HepG2 (cell line): Measurements from ENCODE around the gene PYGO1. TPM values are rescaled to one million over a fixed set of nuclear protein-coding genes. Genes with fewer than 3 reads are reported as not detected.
A peak's percentile ranks its signal among the peaks of the same experiment; 100 is the strongest.
"Not testable (repeated sequence)": the region's sequence is repeated elsewhere in the genome, so short reads cannot be mapped to it uniquely, and the experiment has no call there.

Experiments
- ADNP ChIP-seq: sonication (generic); formaldehyde crosslinking; IDR thresholded peaks from 2 replicates; pipeline ENCODE4 v1.4.0; 2020; ENCODE audit warnings: missing genetic modification reagents
- IKZF5 ChIP-seq: IDR thresholded peaks from 2 replicates; pipeline ENCODE4 v1.6.1; 2018; ENCODE audit warnings: missing genetic modification reagents, mild to moderate bottlenecking, missing compliant biosample characterization
- JUND ChIP-seq: sonication (generic); formaldehyde crosslinking; IDR thresholded peaks from 2 replicates; pipeline ENCODE4 v1.8.0; 2022; ENCODE audit warnings: mild to moderate bottlenecking, missing genetic modification reagents
- KDM4B ChIP-seq: sonication (generic); formaldehyde crosslinking; IDR thresholded peaks from 2 replicates; pipeline ENCODE4 v1.4.0; 2020; ENCODE audit warnings: missing genetic modification reagents
- KMT2A ChIP-seq: sonication (generic); formaldehyde crosslinking; IDR thresholded peaks from 2 replicates; pipeline ENCODE4 v1.4.0; 2020; ENCODE audit warnings: missing genetic modification reagents
- LCORL ChIP-seq, 2 experiments: fragments of 450-650 bp in 1 of 2; sonication (generic) in 1 of 2; formaldehyde crosslinking in 1 of 2; IDR thresholded peaks; 2 replicates each; pipeline versions ENCODE4 v1.5.0 to v1.6.1; 2017 to 2020; ENCODE audit warnings: antibody characterized with exemption in 1 of 2, missing genetic modification reagents in 1 of 2
- MEIS1 ChIP-seq: sonication (generic); formaldehyde crosslinking; IDR thresholded peaks from 2 replicates; pipeline ENCODE4 v1.9.0; 2021; ENCODE audit warnings: mild to moderate bottlenecking, missing genetic modification reagents, moderate library complexity, borderline replicate concordance
- MYPOP ChIP-seq: sonication (generic); formaldehyde crosslinking; IDR thresholded peaks from 2 replicates; pipeline ENCODE4 v1.8.1; 2023; ENCODE audit warnings: mild to moderate bottlenecking, moderate library complexity, missing genetic modification reagents
- NAIF1 ChIP-seq: sonication (generic); formaldehyde crosslinking; IDR thresholded peaks from 2 replicates; pipeline ENCODE4 v1.5.0; 2020; ENCODE audit warnings: mild to moderate bottlenecking, missing genetic modification reagents, borderline replicate concordance
- RFX3 ChIP-seq: IDR thresholded peaks from 2 replicates; pipeline ENCODE4 v1.6.1; 2016; ENCODE audit warnings: missing biosample characterization, missing genetic modification reagents
- SAP130 ChIP-seq: IDR thresholded peaks from 2 replicates; pipeline ENCODE4 v1.6.1; 2016; ENCODE audit warnings: low read depth
- SOX13 ChIP-seq, 3 experiments: fragments of 450-650 bp in 1 of 3; sonication (generic) in 1 of 3; formaldehyde crosslinking in 1 of 3; IDR thresholded peaks in 2 of 3; conservative IDR thresholded peaks in 1 of 3; 2 replicates each; pipeline versions ENCODE4 v1.5.0 to v1.6.1; 2016 to 2020; ENCODE audit warnings: antibody characterized with exemption in 1 of 3, mild to moderate bottlenecking in 1 of 3, missing compliant biosample characterization in 1 of 3, missing genetic modification reagents in 1 of 3, moderate library complexity in 1 of 3
- TFDP1 ChIP-seq: IDR thresholded peaks from 2 replicates; pipeline ENCODE4 v1.6.1; 2016; ENCODE audit warnings: missing compliant biosample characterization, missing genetic modification reagents, borderline replicate concordance
- THAP7 ChIP-seq: sonication (generic); formaldehyde crosslinking; IDR thresholded peaks from 2 replicates; pipeline ENCODE4 v1.8.1; 2023; ENCODE audit warnings: mild to moderate bottlenecking, missing genetic modification reagents
- TSC22D2 ChIP-seq: sonication (generic); formaldehyde crosslinking; IDR thresholded peaks from 2 replicates; pipeline ENCODE4 v1.5.1; 2020; ENCODE audit warnings: missing genetic modification reagents, mild to moderate bottlenecking, borderline replicate concordance
- ZNF160 ChIP-seq: sonication (generic); formaldehyde crosslinking; IDR thresholded peaks from 2 replicates; pipeline ENCODE4 v1.8.0; 2022; ENCODE audit warnings: mild to moderate bottlenecking, inconsistent platforms, missing genetic modification reagents
- ZNF691 ChIP-seq: sonication (generic); formaldehyde crosslinking; IDR thresholded peaks from 2 replicates; pipeline ENCODE4 v1.4.0; 2020; ENCODE audit warnings: missing genetic modification reagents, low read depth, mild to moderate bottlenecking, borderline replicate concordance
- ZNF709 ChIP-seq: sonication (generic); formaldehyde crosslinking; IDR thresholded peaks from 2 replicates; pipeline ENCODE4 v1.5.0; 2020; ENCODE audit warnings: mild to moderate bottlenecking, missing genetic modification reagents
- ZNF724P ChIP-seq: sonication (generic); formaldehyde crosslinking; IDR thresholded peaks from 2 replicates; pipeline ENCODE4 v1.8.0; 2022; ENCODE audit warnings: missing genetic modification reagents, borderline replicate concordance
- ZNF768 ChIP-seq: sonication (generic); formaldehyde crosslinking; IDR thresholded peaks from 2 replicates; pipeline ENCODE4 v1.4.0; 2020; ENCODE audit warnings: missing genetic modification reagents
- ZNF772 ChIP-seq: sonication (generic); formaldehyde crosslinking; IDR thresholded peaks from 2 replicates; pipeline ENCODE4 v1.5.0; 2020; ENCODE audit warnings: mild to moderate bottlenecking, missing genetic modification reagents
- ZNF781 ChIP-seq: sonication (generic); formaldehyde crosslinking; IDR thresholded peaks from 2 replicates; pipeline ENCODE4 v1.5.1; 2020; ENCODE audit warnings: borderline replicate concordance, mild to moderate bottlenecking, missing genetic modification reagents; ENCODE audit errors: not compliant biosample characterization
- ZSCAN9 ChIP-seq: IDR thresholded peaks from 2 replicates; pipeline ENCODE4 v1.6.1; 2016; ENCODE audit warnings: borderline replicate concordance
- polyA plus RNA-seq, 8 experiments: library from polyadenylated mRNA; depleted of rRNA in 3 of 8; stranded (reverse) in 7 of 8; unstranded in 1 of 8; fragments of >200 nt; fragmentation: Illumina TruSeq in 4 of 8; extraction: Trizol in 4 of 8; gene quantifications; 2 replicates each; pipeline versions ENCODE4 v1.2.1 to v1.2.3, GENCODE V29; 2011 to 2016; ENCODE audit warnings: low read depth in 4 of 8, missing spikeins in 1 of 8, mixed read lengths in 1 of 8; ENCODE audit not compliant: insufficient read depth in 1 of 8
- total RNA-seq, 5 experiments: library from RNA; depleted of rRNA; stranded (reverse); fragments of >200 nt; fragmentation: Illumina TruSeq; extraction: Trizol; gene quantifications; 2 replicates each; pipeline ENCODE4 v1.2.3, GENCODE V29; 2016; ENCODE audit warnings: low read depth in 1 of 5

PYGO1 gene
- total and polyA plus RNA-seq, 2 of the 13 experiments (the other 11 are each of a cell fraction or from before 2014, with no cell fraction given), result 1.1 to 1.8 TPM

GRCh38 chr15:55498109-55498938, 89.8 kb downstream of the PYGO1 start (continued):
- TF ChIP-seq ZNF691 (CRISPR knock-in tag) (0 out of 2 replicates have a peak, but pooled peaks have one; percentile 47), JUND (CRISPR knock-in tag) (peak; percentile 21; the same call in 1 of the 2 replicates), MYPOP (CRISPR knock-in tag) (peak; percentile 94), ZNF160 (CRISPR knock-in tag) (0 out of 2 replicates have a peak, but pooled peaks have one; percentile 74), SOX13 (CRISPR knock-in tag; conservative IDR thresholded peaks at IDR 0.05 in 1 of 2, IDR thresholded peaks at IDR 0.05 in 1 of 2) (0 out of 4 replicates have a peak, but pooled peaks of 1 of the 2 experiments have one; percentile 17), ZNF772 (CRISPR knock-in tag) (0 out of 2 replicates have a peak, but pooled peaks have one; percentile 21), TSC22D2 (peak; percentile 54; the same call in 1 of the 2 replicates), ZNF724P (CRISPR knock-in tag) (peak; percentile 54; the same call in 1 of the 2 replicates), TFDP1 (CRISPR knock-in tag) (peak; percentile 56; the same call in 1 of the 2 replicates), ZNF709 (CRISPR knock-in tag) (peak; percentile 56; the same call in 1 of the 2 replicates), LCORL (CRISPR knock-in tag; IDR thresholded peaks at IDR 0.05) (0 out of 2 replicates have a peak, but pooled peaks have one; percentile 24), IKZF5 (CRISPR knock-in tag) (peak; percentile 60; the same call in 1 of the 2 replicates), RFX3 (CRISPR knock-in tag) (peak; percentile 96), ZNF781 (CRISPR knock-in tag) (peak; percentile 44), ZSCAN9 (peak; percentile 49; the same call in 1 of the 2 replicates), ZNF768 (CRISPR knock-in tag) (peak; percentile 80), NAIF1 (CRISPR knock-in tag) (peak; percentile 69; the same call in 1 of the 2 replicates), THAP7 (CRISPR knock-in tag) (0 out of 2 replicates have a peak, but pooled peaks have one; percentile 28), SAP130 (peak; percentile 99), KMT2A (peak; percentile 61), KDM4B (peak; percentile 69; the same call in 1 of the 2 replicates), ADNP (peak; percentile 82), MEIS1 (CRISPR knock-in tag) (peak; percentile 46; the same call in 1 of the 2 replicates)
- TF ChIP-seq SOX13, LCORL (IDR thresholded peaks at IDR 0.05): not testable (repeated sequence)
